RPMI8226 (cell line): Measurements from ENCODE around the gene RFX3.
"Not testable (repeated sequence)": the region's sequence is repeated elsewhere in the genome, so short reads cannot be mapped to it uniquely, and the experiment has no call there.

Experiments used
- DNase-seq: peaks from one replicate; pipeline ENCODE4 v3.0.0-alpha.2; 2015

Gene RFX3

DNA sequence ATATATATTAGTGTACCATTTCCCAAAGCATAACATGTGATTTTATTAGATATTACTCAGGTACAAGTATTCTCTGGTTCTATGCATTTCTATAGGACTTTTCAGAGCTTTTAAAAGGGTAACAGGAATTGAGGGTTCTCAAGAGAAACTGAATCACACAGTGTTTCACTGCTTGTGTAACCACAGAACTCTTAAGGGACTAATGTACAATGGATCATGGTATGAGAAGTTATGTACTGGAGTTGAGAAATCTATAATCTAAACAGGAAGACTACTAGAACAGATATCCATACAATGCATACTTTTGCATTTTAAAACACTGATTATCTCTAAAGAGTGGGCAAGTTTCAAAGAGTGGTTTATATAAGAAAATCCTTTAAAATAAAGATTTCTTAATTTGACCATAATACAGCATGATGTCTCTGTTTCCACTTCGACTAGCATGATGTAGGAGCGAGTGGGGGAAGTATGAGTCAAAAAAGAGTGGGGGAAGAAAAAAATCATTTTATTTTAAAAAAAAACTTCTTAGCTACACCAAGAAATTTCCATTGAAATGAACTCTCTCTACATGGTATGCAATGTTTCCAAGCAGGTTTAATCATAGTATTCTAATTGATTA is 183.5 kb downstream of the RFX3 start:
- no peak for DNase-seq

GRCh38 chr9:3337515-3338225 is 188.1 kb downstream of the RFX3 start:
- DNase-seq = no peak

DNA sequence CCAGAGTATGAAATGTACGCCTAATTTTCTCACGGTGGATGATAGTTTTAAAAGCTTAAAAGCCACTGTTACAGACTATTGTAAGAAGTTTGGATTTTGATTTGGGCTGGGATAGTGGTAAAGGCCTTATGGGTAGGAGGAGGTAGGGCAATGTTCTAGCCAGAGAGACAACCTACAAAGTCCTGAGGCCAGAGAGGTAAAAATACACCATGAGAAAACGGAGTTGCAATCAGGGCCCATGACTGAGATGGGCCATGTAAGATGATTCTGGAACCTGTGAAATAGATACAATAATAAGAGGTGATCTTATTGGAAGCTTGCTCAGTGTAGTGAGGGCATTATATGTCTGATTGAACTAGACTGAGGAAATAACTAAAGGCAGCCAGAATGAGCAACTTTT is 188.8 kb downstream of the RFX3 start:
- no peak for DNase-seq

- DNase-seq = no peak
These were observed 193.0 kb downstream of the RFX3 start for GRCh38 chr9:3332802-3333201.

DNA sequence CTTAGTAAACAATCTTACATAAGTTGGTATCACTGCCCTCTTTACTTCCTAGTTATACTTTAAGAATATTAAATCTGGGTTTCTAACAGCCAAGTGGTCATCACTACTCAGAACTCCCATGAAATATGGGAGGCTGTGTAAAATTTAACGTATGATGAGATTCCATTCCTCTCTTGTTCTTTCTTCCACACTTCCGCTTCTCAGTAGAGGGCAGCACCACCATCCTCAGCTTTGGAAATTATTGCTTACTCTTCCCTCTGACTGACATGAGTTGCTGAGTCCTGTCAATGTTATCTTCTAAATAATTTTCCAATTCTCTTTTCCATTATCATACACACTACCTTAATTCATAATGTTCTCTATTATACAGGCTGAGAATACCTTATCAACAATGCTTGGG is 194.0 kb downstream of the RFX3 start:
- no peak for DNase-seq

GRCh38 chr9:3330792-3331420 is 194.9 kb downstream of the RFX3 start:
- DNase-seq = no peak

GRCh38 chr9:3329361-3329760 is 196.4 kb downstream of the RFX3 start:
- DNase-seq = no peak

DNA sequence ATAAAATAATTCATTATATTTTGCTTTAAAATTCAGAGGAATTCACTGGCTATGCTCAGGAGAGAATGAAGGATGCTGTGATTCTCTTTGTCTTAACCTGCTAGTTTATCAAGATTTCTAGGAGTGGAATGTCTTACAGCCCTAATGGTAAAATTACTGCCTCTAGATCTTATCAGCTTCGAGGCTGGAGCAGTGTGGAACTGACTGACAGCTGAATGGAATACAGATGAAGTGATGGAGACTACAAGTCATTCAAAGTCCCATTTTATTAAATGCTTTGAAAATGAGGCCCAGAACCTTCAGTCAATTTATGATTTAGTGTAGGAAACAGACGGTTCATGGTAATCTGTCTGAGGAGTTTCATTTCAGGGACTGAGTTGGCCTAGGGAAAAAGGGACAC is 202.1 kb downstream of the RFX3 start:
- DNase-seq = no peak

- DNase-seq = no peak
These were observed 204.6 kb downstream of the RFX3 start for GRCh38 chr9:3321186-3321585.

DNA sequence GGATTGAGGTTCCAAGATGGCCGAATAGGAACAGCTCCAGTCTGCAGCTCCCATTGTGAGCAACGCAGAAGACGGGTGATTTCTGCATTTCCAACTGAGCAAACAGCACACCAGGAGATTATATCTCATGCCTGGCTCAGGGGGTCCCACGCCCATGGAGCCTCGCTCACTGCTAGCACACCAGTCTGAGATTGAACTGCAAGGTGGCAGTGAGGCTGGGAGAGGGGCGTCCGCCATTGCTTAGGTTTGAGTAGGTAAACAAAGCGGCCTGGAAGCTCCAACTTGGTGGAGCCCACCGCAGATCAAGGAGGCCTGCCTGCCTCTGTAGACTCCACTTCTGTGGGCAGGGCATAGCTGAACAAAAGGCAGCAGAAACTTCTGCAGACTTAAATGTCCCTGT is 213.2 kb downstream of the RFX3 start:
- DNase-seq = not testable (repeated sequence)

DNA sequence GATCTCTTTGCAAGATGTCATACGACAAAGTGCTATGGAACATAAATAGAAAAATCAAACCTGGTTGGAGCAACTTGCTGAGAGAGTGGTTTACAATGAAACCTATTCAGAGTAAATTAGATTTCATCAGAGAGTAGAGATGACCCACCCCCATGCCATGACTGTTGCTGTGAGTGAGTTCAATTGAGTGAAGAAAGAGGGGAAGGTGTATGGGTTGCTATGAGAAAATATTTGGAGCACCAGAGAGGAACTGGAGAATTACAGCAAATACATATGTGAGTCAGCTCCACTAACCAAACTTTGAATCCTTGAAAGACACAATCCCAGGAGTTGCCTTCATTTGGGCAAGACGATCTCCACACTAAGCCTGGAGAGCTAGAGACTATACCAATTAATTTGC is 217.2 kb downstream of the RFX3 start:
- DNase-seq = no peak

- not testable (repeated sequence) for DNase-seq
These were observed 221.4 kb downstream of the RFX3 start for GRCh38 chr9:3304388-3304787.

DNA sequence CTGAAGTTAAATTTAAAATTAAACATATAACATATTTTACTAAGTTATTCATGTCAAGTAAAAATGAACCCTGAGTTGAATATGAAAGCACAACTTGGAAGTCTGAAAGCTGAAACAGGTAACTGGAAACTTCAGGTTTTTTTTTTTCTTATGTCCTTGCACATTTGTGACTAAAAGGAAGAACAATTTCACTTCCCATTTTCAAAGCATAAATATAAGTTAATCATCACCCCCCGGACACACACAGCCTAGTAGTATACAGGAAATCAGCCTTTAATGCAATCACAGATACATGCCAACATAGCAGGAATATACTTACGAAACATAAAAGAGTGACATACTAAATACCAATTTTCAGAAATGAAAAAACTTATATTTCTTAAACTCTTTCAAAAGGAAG is 225.9 kb downstream of the RFX3 start:
- peak; percentile 60 for DNase-seq

DNA sequence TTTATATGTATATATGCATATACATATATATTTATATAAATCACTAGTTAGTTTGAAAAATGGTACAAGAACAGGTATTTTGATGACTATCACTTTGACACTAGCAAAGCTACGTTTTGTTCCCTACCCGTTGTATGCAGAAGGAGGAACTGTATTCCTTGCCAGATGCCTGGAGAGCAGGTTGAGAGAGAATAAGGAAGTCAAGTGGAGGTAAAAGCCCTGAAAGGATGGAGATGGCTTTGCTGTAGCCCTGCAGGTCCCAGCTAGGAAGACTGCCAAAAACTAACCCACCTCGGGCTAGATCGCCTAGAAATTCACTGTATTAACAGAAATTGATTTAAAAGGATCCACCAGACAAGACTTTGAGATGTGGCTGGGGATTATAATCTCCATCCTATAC is 229.3 kb downstream of the RFX3 start:
- no peak for DNase-seq

DNA sequence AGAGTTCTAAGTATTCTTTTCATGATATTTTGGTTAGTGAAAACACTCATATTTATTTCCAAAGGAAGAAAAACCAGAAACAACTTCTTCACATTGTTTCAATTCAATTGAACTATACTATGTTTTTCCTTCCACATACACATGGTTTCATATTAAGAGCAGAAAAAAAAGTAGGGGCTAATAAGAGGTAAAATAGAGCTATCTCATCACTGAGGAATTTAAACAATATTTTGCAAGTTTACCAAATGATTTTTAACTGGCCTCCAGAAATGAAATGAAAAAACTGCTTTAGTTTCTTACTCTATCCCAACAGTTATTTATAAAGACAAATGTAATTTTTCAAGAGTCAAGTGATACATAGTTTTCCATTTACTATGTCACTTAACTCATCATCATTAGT is 233.5 kb downstream of the RFX3 start:
- DNase-seq = no peak

GRCh38 chr9:3290231-3290840 is 235.5 kb downstream of the RFX3 start:
- no peak for DNase-seq

DNA sequence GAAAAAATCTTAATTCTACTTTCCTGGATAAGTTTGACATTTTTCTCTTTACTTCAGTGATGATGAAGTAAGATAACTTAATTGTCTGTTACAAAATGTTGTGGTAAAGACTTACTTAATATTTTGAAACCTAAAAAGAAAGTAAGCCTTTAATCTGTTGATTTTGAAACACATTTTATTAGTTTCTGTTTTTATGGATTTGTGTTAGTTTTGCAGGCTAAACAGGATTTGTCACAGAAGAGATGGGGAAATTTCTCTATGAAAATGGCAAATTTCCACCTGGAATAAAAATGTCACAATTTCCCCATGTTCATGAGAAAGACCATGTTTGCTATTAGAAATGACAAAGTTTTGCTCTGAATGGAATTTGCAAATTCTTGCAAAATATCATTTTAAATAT is 237.1 kb downstream of the RFX3 start:
- DNase-seq = no peak

DNA sequence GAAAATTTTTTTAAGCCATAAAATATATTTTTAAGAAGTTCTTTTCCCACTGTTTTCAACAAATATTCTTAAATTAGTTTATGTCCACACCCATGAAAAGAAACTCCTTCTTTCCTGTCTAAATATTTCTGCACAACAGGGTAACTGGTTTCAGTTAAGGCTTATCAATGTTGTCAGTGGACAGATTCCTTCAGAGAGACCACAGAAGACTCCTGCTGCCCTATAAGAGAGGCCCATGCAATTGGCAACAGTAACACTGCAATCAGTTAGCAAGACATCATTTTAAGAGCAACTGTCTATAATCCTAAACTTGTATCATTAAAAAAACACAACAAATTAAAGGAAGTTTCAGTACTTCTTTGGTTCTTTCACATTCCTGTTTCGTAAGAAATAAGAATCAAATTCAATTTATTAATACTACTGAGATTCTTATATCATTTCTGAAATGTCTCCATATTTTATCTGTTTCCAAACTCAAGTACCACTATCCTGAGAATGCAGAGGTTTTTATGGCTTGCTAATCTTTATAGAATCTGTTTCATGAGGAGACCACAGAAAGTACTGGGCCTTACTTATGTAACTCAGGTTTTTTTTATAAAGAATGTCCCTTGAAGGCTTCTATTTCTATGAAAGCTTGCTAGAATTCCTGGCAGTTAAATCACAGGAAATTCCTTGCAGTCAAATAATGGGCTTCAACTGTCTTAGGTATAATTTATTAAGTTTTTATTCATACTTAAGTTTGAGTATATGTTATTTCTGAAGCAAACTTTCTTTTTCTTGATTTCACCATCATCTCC is 240.2 kb downstream of the RFX3 start:
- no peak for DNase-seq

DNA sequence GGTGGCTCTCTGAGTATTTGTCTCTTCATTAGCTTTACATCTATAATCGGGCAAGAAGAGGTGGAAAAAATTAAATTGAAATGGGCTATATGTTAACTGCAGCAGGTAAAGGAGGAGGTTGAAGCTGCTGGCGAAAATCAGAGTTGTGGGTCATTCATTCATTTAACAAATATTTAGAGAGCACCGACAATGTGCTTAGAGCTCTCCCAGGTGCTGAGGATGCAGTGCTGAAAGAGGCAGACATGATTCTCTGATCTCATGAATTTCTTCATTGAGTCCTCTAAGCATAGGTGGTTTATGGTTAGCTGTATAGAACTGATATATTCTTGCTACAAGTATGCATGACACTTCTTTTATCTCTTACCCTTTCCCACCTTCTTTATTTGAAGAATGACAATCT is 243.4 kb downstream of the RFX3 start:
- no peak for DNase-seq

- DNase-seq = no peak
These were observed 244.4 kb downstream of the RFX3 start for GRCh38 chr9:3281399-3281798.

DNA sequence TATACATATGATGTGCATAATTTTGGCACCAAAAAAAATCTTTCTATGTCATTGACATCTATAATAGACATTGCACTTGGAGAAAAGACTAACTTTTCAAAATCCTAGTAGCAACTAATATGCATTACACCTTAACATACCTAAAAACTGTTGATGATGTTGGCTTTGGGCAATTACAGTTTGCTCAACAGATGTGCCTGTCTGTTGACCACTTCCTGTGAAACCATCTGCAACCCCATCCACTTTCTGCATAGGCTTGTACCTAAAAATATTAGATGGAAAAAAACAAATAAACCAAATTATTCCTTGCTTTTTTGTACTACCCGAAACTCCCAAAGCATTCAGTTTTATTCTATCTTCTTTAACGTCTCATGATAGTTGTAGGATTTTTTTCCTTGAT is 248.6 kb downstream of the RFX3 start:
- DNase-seq = peak; percentile 38

DNA sequence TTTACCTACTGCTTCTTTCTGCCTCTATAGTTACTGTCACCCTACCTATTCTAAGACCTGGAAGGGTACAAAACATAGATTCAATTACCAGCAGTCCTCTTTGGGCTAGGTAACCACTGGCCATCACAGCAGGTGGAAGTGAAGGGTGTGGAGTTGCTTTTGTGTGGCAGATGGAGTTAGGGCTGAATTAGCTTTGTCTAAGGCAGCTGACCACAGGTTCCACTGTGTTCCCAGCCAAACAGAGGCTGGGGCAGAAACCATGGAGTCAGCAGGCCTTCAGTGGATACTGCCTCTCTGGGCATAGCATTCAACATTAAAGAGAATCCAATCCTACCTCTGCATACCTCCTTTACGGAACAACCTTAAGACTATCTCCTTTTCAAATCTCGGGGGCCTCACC is 254.2 kb downstream of the RFX3 start:
- DNase-seq = no peak

DNA sequence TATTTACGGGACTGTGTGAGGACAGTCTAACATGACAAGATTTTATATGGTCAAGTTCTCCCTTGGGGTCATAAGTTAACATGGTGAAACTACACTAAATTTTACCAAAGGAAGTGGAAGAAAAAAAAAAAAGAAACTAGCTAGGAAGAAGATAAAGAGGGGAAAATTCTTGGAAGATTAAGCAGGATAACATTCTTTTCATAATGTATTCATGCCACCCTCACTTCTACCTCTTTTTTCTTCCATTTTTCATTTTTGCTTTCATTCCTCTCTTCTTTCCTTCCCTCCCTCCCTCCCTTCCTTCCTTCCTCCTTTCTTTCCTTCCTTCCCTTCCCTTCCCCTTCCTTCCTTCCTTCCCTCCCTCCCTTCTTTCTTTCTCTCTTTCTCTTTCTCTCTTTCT is 254.6 kb downstream of the RFX3 start:
- no peak for DNase-seq
